ENCODE measurements around the gene EBNA1BP2.

The EBNA1BP2 gene

DNA sequence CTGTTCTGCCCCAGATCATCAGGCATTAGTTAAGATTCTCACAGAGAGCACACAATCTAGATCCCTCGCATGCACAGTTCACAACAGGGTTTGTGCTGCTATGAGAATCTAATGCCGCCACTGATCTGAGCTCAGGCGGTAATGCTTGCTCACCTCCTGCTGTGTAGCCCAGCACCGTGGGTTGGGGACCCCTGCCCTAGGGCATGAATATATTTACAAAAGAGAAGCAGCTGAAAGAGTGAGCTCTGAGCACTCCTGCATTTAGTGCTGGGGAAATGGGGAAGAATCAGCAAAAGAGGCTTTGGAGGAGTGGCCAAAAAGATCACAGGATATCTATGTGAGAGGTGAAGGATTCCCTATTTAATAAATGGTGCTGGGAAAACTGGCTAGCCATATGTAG is 5.6 kb upstream of the EBNA1BP2 start:
- TF ChIP-seq POLR2A (IDR thresholded peaks at IDR 0.05; ENCODE audit: extremely low read depth, insufficient read length), result no peak
- TF ChIP-seq, protein P1, sequence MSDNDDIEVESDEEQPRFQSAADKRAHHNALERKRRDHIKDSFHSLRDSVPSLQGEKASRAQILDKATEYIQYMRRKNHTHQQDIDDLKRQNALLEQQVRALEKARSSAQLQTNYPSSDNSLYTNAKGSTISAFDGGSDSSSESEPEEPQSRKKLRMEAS (IDR thresholded peaks at IDR 0.05; ENCODE audit: low read depth, low read length), result no peak
- TF ChIP-seq MYC (IDR thresholded peaks at IDR 0.05; ENCODE audit: low read depth, low read length), result no peak
- TF ChIP-seq, protein P2, sequence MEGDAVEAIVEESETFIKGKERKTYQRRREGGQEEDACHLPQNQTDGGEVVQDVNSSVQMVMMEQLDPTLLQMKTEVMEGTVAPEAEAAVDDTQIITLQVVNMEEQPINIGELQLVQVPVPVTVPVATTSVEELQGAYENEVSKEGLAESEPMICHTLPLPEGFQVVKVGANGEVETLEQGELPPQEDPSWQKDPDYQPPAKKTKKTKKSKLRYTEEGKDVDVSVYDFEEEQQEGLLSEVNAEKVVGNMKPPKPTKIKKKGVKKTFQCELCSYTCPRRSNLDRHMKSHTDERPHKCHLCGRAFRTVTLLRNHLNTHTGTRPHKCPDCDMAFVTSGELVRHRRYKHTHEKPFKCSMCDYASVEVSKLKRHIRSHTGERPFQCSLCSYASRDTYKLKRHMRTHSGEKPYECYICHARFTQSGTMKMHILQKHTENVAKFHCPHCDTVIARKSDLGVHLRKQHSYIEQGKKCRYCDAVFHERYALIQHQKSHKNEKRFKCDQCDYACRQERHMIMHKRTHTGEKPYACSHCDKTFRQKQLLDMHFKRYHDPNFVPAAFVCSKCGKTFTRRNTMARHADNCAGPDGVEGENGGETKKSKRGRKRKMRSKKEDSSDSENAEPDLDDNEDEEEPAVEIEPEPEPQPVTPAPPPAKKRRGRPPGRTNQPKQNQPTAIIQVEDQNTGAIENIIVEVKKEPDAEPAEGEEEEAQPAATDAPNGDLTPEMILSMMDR (IDR thresholded peaks at IDR 0.05; ENCODE audit: low read depth, low read length), result no peak
- no peak overlapping the region for H3K4me3 ChIP-seq (ENCODE audit: low read depth, low read length)
- DNase-seq (ENCODE audit: low read depth), result no peak

DNA sequence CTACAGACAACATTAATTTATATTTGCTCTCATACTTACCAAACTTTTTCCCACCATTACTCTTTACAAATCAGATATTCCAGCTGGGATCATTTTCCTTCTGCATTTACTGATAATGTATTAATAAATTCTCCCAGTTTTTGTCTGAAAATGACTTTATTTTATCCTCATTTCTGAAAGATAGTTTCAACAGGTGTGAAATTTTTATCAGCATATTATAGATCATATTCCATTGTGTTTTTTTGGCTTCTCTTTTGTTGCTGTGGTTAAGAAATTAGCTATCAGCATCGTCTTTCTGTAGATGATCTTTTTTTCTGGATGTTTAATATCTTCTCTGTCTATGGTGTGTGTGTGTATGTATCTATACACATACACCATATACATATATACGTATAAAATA is 2.8 kb upstream of the EBNA1BP2 start:
- no peak for DNase-seq (ENCODE audit: low read depth)

DNA sequence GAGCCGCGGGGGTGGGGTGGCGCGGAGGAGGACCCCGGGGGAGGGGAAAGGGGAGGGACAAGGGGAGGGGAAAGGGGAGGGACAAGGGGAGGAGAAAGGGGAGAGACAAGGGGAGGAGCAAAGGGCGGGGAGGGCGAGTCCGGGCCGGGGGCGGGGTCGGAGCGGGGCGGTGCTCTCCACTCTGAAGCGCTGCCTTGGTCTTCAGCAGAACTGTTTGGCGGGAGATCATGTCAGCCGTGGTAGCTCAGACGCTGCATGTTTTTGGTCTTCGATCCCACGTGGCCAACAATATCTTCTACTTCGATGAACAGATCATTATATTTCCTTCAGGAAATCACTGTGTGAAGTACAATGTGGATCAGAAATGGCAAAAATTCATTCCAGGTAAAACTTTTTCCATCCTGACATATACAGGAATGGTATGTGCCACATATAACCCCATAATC is 460 bp upstream of the EBNA1BP2 start:
- peak; percentile 90 for DNase-seq (ENCODE audit: low read depth)
- TF ChIP-seq POLR2A (IDR thresholded peaks at IDR 0.05; ENCODE audit: extremely low read depth, insufficient read length), result no peak
- peak; percentile 53 for TF ChIP-seq MYC (IDR thresholded peaks at IDR 0.05; ENCODE audit: low read depth, low read length)
- TF ChIP-seq, protein P1 (IDR thresholded peaks at IDR 0.05; ENCODE audit: low read depth, low read length), result peak; percentile 96
- H3K4me3 ChIP-seq (ENCODE audit: low read depth, low read length), result peak overlapping the region; percentile 93

More for the DNA sequence above, 2.8 kb upstream of the EBNA1BP2 start:
- TF ChIP-seq, protein P2 (IDR thresholded peaks at IDR 0.05; ENCODE audit: low read depth, low read length), result no peak
- TF ChIP-seq, protein P1 (IDR thresholded peaks at IDR 0.05; ENCODE audit: low read depth, low read length), result no peak
- TF ChIP-seq MYC (IDR thresholded peaks at IDR 0.05; ENCODE audit: low read depth, low read length) (no peak), POLR2A (IDR thresholded peaks at IDR 0.05; ENCODE audit: extremely low read depth, insufficient read length) (no peak)
- H3K4me3 ChIP-seq (ENCODE audit: low read depth, low read length), result no peak overlapping the region

DNA sequence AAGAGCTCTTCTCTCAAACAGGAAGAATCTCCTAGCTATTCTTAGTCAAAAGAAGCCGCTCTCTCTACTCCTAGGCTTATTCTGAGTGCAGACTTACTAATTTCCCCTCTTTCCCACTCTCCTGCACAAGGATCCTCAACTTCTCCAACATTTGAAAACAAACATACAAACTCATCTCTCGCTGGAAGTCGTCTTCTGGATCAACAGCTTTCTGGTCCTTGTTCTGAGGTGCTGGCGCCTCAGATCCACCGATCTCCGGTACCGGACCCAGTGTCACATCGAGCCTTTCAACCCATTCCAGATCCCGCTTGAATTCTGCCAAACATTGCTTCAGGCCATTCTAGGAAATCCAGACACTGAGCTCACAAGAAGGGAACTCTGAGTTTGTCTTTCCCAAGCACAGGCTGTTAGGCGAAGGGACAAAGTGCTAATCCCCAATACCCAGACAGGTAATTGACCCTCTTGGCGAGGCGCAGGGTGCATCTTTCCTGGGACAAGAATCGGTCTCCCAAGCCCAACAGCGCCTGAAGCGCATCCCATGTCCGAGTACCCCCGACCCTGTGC is 696 bp downstream of the EBNA1BP2 start:
- peak overlapping the region; percentile 93 for H3K4me3 ChIP-seq (ENCODE audit: low read depth, low read length)
- DNase-seq (ENCODE audit: low read depth), result no peak
- TF ChIP-seq, protein P1 (IDR thresholded peaks at IDR 0.05; ENCODE audit: low read depth, low read length), result no peak
- no peak for TF ChIP-seq POLR2A (IDR thresholded peaks at IDR 0.05; ENCODE audit: extremely low read depth, insufficient read length)
- no peak for TF ChIP-seq MYC (IDR thresholded peaks at IDR 0.05; ENCODE audit: low read depth, low read length)
- TF ChIP-seq, protein P2 (IDR thresholded peaks at IDR 0.05; ENCODE audit: low read depth, low read length), result no peak

DNA sequence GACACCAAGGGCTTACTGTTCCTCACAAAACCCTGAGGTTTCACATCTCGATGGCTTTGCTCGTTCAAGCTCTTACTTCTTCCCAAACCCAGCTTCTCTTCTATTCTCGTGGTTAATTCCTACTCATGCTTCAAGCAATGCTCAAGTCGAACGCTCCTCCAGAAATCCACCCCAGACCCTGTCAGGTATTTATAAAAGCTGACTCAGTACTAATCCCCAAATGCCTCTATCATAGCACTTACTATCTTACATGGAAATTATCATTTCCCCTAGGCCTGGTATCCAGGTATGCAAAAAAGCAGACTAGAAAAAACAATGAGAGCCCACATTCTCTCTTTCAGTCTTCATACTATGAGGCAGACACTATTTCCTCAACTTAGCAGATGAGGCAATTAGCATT is 6.3 kb downstream of the EBNA1BP2 start:
- no peak for DNase-seq (ENCODE audit: low read depth)
- TF ChIP-seq POLR2A (IDR thresholded peaks at IDR 0.05; ENCODE audit: extremely low read depth, insufficient read length), result no peak
- TF ChIP-seq MYC (IDR thresholded peaks at IDR 0.05; ENCODE audit: low read depth, low read length), result no peak
- TF ChIP-seq, protein P2 (IDR thresholded peaks at IDR 0.05; ENCODE audit: low read depth, low read length), result no peak
- TF ChIP-seq, protein P1 (IDR thresholded peaks at IDR 0.05; ENCODE audit: low read depth, low read length), result no peak

DNA sequence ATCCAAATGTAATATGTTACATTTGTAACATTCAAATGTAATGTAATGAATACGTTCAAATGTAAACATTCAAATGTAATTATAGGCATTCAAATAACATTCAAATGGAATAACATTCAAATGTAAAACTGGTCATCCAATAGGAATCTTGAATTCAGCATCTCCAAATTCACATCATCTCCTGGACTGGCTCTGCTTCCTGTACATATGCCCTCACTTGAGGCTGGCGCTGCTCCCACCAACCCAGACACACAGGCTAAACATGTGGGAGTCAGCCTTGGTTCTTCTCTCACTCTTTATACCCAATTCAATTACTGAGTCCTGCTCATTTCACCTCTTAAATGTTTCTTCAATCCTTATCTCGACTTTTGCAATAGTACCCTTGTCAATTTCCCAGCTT is 6.9 kb downstream of the EBNA1BP2 start:
- H3K4me3 ChIP-seq (ENCODE audit: low read depth, low read length), result no peak overlapping the region
- no peak for DNase-seq (ENCODE audit: low read depth)
- TF ChIP-seq MYC (IDR thresholded peaks at IDR 0.05; ENCODE audit: low read depth, low read length) (no peak), POLR2A (IDR thresholded peaks at IDR 0.05; ENCODE audit: extremely low read depth, insufficient read length) (no peak)
- TF ChIP-seq, protein P2 (IDR thresholded peaks at IDR 0.05; ENCODE audit: low read depth, low read length), result no peak
- TF ChIP-seq, protein P1 (IDR thresholded peaks at IDR 0.05; ENCODE audit: low read depth, low read length), result no peak

More for the DNA sequence above, 6.3 kb downstream of the EBNA1BP2 start:
- H3K4me3 ChIP-seq (ENCODE audit: low read depth, low read length), result no peak overlapping the region
